ENCODE data around the gene HELZ2. TPM values are rescaled to one million over a fixed set of nuclear protein-coding genes. Genes with fewer than 3 reads are reported as not detected.

Gene HELZ2
- total RNA-seq, 1 experiment from 2014 or later = 27.9 TPM

- Histone ChIP-seq H3K9me3 (ENCODE audit: control insufficient read depth, low read depth, low read length) (no peaks in the 10 kb centered on the region), H2BK15ac (ENCODE audit: low read depth, low read length) (no peak overlapping the region), H2AK5ac (ENCODE audit: insufficient read length, low read length) (no peak overlapping the region), H3K23me2 (ENCODE audit: insufficient read length, low read depth, low read length, poor library complexity, severe bottlenecking) (no peaks in the 10 kb centered on the region), H3K4me2 (ENCODE audit: insufficient read depth, insufficient read length, low read length) (no peak overlapping the region), H4K8ac (replicated peaks; ENCODE audit: insufficient read length, low read depth, low read length) (no peak overlapping the region), H3K14ac (ENCODE audit: insufficient read depth, low read length) (no peak overlapping the region), H3K79me2 (ENCODE audit: insufficient read depth, low read length) (no peaks in the 10 kb centered on the region), H3T11ph (ENCODE audit: low read length) (no peak overlapping the region), H3K79me1 (ENCODE audit: insufficient read depth, low read depth, low read length, poor library complexity, severe bottlenecking) (no peaks in the 10 kb centered on the region), H3K9ac (ENCODE audit: extremely low read depth, insufficient read length, low read length) (no peak overlapping the region), H2AFZ (ENCODE audit: low read length) (no peak overlapping the region), H3K4me1 (ENCODE audit: insufficient read depth, low read length) (no peaks in the 10 kb centered on the region; the same call in 1 of the 2 replicates), H3K4ac (ENCODE audit: low read depth, low read length) (no peak overlapping the region), H3K56ac (ENCODE audit: insufficient read length, low read depth, low read length) (no peak overlapping the region), H2BK5ac (ENCODE audit: insufficient read length, low read length) (no peak overlapping the region), H2BK120ac (ENCODE audit: low read depth, low read length, poor library complexity, severe bottlenecking) (no peak overlapping the region), H3K27me3 (ENCODE audit: insufficient read depth, low read length) (no peaks in the 10 kb centered on the region), H2BK20ac (ENCODE audit: low read depth, low read length, poor library complexity, severe bottlenecking) (no peak overlapping the region), H4K20me1 (ENCODE audit: control insufficient read depth, insufficient read depth, insufficient read length) (peaks cover 3% of the 10 kb centered on the region), H3K18ac (ENCODE audit: insufficient read length, low read depth, low read length) (no peak overlapping the region), H2BK12ac (ENCODE audit: insufficient read length, low read depth, low read length) (no peak overlapping the region), H4K5ac (ENCODE audit: insufficient read length, low read depth, low read length) (no peak overlapping the region), H3K23ac (ENCODE audit: insufficient read length, low read depth, low read length) (no peak overlapping the region), H4K91ac (ENCODE audit: insufficient read length, low read depth, low read length) (no peak overlapping the region), H3K27ac (ENCODE audit: insufficient read length, low read depth, low read length) (no peak overlapping the region)
- no peak overlapping the region for H3K27ac Mint-ChIP-seq
- no peak for TF ChIP-seq CTCF (conservative IDR thresholded peaks at IDR 0.05)
- 100% methylated on average over 4 of the region's 6 CpGs for WGBS (ENCODE audit: extremely low coverage, insufficient read length, low lambda C conversion rate)
- H3K4me3 Mint-ChIP-seq = no peak overlapping the region
- no peaks in the 10 kb centered on the region for H3K27me3 Mint-ChIP-seq (ENCODE audit: low read depth)
- H3K4me1 Mint-ChIP-seq = peaks cover 5 to 16% of the 10 kb centered on the region in 2 experiments
- H3K9me3 Mint-ChIP-seq = no peaks in the 10 kb centered on the region
- H3K36me3 Mint-ChIP-seq (ENCODE audit: insufficient read depth in 1 of 3, low read depth in 3 of 3) = no peaks in the 10 kb centered on the region
- no peak for DNase-seq
Measured at GRCh38 chr20:63543733-63544132, 30.3 kb downstream of the HELZ2 start.
